Breast epithelium (tissue), 3 donors: Measurements from ENCODE around the gene INPP4A.

Experiments
- POLR2A ChIP-seq: fragments of 450-650 bp; IDR thresholded peaks from one replicate; pipeline ENCODE4 v1.6.1; 2016; ENCODE audit warnings: antibody characterized with exemption, mild to moderate bottlenecking, moderate library complexity
- POLR2AphosphoS5 ChIP-seq, 3 donors: sonication (generic); formaldehyde crosslinking; IDR thresholded peaks; one replicate each; pipeline ENCODE4 v1.6.1; 2017; ENCODE audit warnings: antibody characterized with exemption in 3 of 3
- TF ChIP-seq, protein P1 (sequence below), 3 donors: fragments of 450-650 bp; IDR thresholded peaks; one replicate each; pipeline ENCODE4 v1.5.1; 2016 to 2017; ENCODE audit warnings: antibody characterized with exemption in 3 of 3, mild to moderate bottlenecking in 3 of 3, moderate library complexity in 3 of 3

DNA sequence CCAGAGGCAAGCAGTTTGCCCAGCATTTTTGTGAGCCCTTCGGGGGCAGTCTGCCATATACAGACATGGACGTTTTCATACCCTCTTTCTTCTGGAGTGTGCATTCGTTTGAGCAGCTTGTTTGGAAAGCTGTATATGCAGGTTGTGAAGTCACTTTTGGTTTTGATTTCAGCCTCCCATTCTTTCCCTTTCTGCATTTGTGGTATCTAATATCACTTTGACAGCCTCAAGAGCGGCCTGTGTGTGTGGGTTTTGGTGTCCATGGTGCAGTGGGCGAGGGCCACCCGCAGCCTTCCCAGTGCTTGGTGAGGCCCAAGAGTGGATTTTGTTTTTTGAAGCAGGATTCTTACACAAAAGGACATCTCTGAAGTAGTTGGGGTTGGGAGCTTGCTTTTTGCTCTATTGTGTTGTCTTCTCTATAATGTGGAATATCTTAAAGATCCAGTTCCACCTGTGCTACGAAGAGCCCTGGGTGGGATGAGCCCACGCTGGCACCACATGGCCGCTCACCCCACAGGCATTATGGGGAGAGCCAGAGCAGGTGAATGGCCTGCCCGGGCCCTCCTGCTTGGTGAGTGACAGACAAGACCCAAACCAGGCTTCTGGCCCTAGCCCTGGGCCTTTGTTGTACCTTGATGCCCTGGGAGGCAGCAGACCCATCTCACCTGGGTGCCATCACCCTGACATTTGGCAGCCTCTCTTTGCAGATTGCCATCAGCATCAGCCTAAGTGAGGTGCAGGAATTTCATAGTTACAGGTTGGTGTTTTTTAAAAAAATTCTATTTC, 29.5 kb downstream of the INPP4A start:
- TF ChIP-seq, protein P1, sequence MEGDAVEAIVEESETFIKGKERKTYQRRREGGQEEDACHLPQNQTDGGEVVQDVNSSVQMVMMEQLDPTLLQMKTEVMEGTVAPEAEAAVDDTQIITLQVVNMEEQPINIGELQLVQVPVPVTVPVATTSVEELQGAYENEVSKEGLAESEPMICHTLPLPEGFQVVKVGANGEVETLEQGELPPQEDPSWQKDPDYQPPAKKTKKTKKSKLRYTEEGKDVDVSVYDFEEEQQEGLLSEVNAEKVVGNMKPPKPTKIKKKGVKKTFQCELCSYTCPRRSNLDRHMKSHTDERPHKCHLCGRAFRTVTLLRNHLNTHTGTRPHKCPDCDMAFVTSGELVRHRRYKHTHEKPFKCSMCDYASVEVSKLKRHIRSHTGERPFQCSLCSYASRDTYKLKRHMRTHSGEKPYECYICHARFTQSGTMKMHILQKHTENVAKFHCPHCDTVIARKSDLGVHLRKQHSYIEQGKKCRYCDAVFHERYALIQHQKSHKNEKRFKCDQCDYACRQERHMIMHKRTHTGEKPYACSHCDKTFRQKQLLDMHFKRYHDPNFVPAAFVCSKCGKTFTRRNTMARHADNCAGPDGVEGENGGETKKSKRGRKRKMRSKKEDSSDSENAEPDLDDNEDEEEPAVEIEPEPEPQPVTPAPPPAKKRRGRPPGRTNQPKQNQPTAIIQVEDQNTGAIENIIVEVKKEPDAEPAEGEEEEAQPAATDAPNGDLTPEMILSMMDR (IDR thresholded peaks at IDR 0.05): no peak
- TF ChIP-seq POLR2A (no peak), POLR2AphosphoS5 (IDR thresholded peaks at IDR 0.05) (no peak)
